ENCODE results near the gene UQCRQ. TPM values are rescaled to one million over a fixed set of nuclear protein-coding genes. Genes with fewer than 3 reads are reported as not detected.

Gene UQCRQ
- total and polyA plus RNA-seq, 2 donors (not counting 3 experiments of a cell fraction or from before 2014, with no cell fraction given): 246 to 390 TPM

- no peak overlapping the region for H3K4me2 ChIP-seq (ENCODE audit: insufficient read depth, low read length)
- H3K9me1 ChIP-seq (replicated peaks; ENCODE audit: control insufficient read depth, extremely low read depth, insufficient read depth, low read length): no peaks in the 10 kb centered on the region
- H3K27me3 ChIP-seq (ENCODE audit: control insufficient read depth in 2 of 2, insufficient read depth in 2 of 2, low read length in 2 of 2): no peaks in the 10 kb centered on the region
- dilution Hi-C loops (cut with MboI; ENCODE audit: extremely low pct_ligation_motif_present, low sequenced_read_pairs) (no loop called here), intact Hi-C loops (cut with micrococcal nuclease) (no loop called here)
- H3K9me3 ChIP-seq (replicated peaks; ENCODE audit: control insufficient read depth, insufficient read depth, low read length): no peaks in the 10 kb centered on the region
- TF ChIP-seq POLR2A (IDR thresholded peaks at IDR 0.05; ENCODE audit: low read depth, low read length) (no peak), MAX (IDR thresholded peaks at IDR 0.05; ENCODE audit: insufficient read depth, insufficient read length) (no peak), FOS (IDR thresholded peaks at IDR 0.05; ENCODE audit: borderline replicate concordance, insufficient read depth, low read length) (no peak), JUN (IDR thresholded peaks at IDR 0.05; ENCODE audit: borderline replicate concordance, insufficient read depth, insufficient read length, low read depth) (no peak), GATA2 (IDR thresholded peaks at IDR 0.05; ENCODE audit: insufficient read depth, insufficient read length, low read depth, low read length) (no peak), POLR2AphosphoS5 (IDR thresholded peaks at IDR 0.05; ENCODE audit: insufficient read depth, low read depth, low read length) (no peak), MYC (IDR thresholded peaks at IDR 0.05; ENCODE audit: low read depth, low read length) (no peak)
- TF ChIP-seq, protein P1, sequence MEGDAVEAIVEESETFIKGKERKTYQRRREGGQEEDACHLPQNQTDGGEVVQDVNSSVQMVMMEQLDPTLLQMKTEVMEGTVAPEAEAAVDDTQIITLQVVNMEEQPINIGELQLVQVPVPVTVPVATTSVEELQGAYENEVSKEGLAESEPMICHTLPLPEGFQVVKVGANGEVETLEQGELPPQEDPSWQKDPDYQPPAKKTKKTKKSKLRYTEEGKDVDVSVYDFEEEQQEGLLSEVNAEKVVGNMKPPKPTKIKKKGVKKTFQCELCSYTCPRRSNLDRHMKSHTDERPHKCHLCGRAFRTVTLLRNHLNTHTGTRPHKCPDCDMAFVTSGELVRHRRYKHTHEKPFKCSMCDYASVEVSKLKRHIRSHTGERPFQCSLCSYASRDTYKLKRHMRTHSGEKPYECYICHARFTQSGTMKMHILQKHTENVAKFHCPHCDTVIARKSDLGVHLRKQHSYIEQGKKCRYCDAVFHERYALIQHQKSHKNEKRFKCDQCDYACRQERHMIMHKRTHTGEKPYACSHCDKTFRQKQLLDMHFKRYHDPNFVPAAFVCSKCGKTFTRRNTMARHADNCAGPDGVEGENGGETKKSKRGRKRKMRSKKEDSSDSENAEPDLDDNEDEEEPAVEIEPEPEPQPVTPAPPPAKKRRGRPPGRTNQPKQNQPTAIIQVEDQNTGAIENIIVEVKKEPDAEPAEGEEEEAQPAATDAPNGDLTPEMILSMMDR (IDR thresholded peaks at IDR 0.05; ENCODE audit: extremely low read depth in 1 of 2, insufficient read depth in 1 of 2, low read depth in 1 of 2, low read length in 2 of 2): no peak
- H3K4me3 ChIP-seq (replicated peaks in 1 of 3; ENCODE audit: insufficient read depth in 1 of 3, low read depth in 1 of 3, low read length in 3 of 3): no peak overlapping the region
- no TSS peak for BruUV-seq (replicated peaks)
- ChIA-PET CTCF (interaction anchor here (0.9 to 2.1 kb wide), 2 partner anchors 10 to 15 kb away, joined by 3 to 6 read pairs; no protein-coding TSS in a partner anchor), POLR2A (no interaction called here)
- no peaks in the 10 kb centered on the region for H3K4me1 ChIP-seq (ENCODE audit: control insufficient read depth, extremely low read depth, insufficient read depth, low read length)
- no peak overlapping the region for H2AFZ ChIP-seq (ENCODE audit: low read depth, low read length)
- peaks cover 4% of the 10 kb centered on the region for H4K20me1 ChIP-seq (replicated peaks; ENCODE audit: control insufficient read depth, extremely low read depth, insufficient read depth, low read length)
- peaks cover 21 to 34% of the 10 kb centered on the region in 2 experiments for H3K36me3 ChIP-seq (ENCODE audit: control insufficient read depth in 2 of 2, extremely low read depth in 1 of 2, insufficient read depth in 2 of 2, low read length in 2 of 2)
- FAIRE-seq: no peak
- DNase-seq (ENCODE audit: low read depth, low spot score): no peak
- H3K79me2 ChIP-seq (ENCODE audit: control insufficient read depth, insufficient read depth, low read length): peaks cover 10% of the 10 kb centered on the region
- no peak overlapping the region for H3K27ac ChIP-seq (ENCODE audit: insufficient read depth, low read depth, low read length)
- no peak overlapping the region for H3K9ac ChIP-seq (replicated peaks; ENCODE audit: extremely low read depth, insufficient read depth, low read length)
Observed at GRCh38 chr5:132898094-132898493, 31.7 kb downstream of the UQCRQ start.
